ENCODE results near the gene IL11. TPM values are rescaled to one million over a fixed set of nuclear protein-coding genes. Genes with fewer than 3 reads are reported as not detected.
A peak's percentile ranks its signal among the peaks of the same experiment; 100 is the strongest.

IL11 gene
- total RNA-seq, 4 donors from 2014 or later, result 0.21 TPM; not detected in 3

- no peak for DNase-seq (ENCODE audit: low spot score in 2 of 2)
Observed at GRCh38 chr19:55353803-55354697, 16.2 kb downstream of the IL11 start.

GRCh38 chr19:55353356-55353802, 16.9 kb downstream of the IL11 start:
- H3K4me3 ChIP-seq, result peak overlapping the region; percentile 8 to 50 (median 26)
- H3K4me1 ChIP-seq, result peaks cover 0 to 22% (median 8%) of the 10 kb centered on the region in 4 donors
- no peak for TF ChIP-seq EP300 (IDR thresholded peaks at IDR 0.05)
- TF ChIP-seq, protein P1, sequence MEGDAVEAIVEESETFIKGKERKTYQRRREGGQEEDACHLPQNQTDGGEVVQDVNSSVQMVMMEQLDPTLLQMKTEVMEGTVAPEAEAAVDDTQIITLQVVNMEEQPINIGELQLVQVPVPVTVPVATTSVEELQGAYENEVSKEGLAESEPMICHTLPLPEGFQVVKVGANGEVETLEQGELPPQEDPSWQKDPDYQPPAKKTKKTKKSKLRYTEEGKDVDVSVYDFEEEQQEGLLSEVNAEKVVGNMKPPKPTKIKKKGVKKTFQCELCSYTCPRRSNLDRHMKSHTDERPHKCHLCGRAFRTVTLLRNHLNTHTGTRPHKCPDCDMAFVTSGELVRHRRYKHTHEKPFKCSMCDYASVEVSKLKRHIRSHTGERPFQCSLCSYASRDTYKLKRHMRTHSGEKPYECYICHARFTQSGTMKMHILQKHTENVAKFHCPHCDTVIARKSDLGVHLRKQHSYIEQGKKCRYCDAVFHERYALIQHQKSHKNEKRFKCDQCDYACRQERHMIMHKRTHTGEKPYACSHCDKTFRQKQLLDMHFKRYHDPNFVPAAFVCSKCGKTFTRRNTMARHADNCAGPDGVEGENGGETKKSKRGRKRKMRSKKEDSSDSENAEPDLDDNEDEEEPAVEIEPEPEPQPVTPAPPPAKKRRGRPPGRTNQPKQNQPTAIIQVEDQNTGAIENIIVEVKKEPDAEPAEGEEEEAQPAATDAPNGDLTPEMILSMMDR (IDR thresholded peaks at IDR 0.05), result no peak
- no peak for TF ChIP-seq POLR2A (IDR thresholded peaks at IDR 0.05)
- 3 to 7% methylated on average over 24 of the region's 24 CpGs for WGBS, 2 donors
- H3K27me3 ChIP-seq, result peaks cover 5 to 74% of the 10 kb centered on the region in 2 donors
- H3K36me3 ChIP-seq, result peaks cover 0 to 4% (median 0%) of the 10 kb centered on the region in 3 donors
- H3K9me3 ChIP-seq, result no peaks in the 10 kb centered on the region
- DNase-seq (ENCODE audit: low spot score in 2 of 2), result no peak
- H3K27ac ChIP-seq, result no peak overlapping the region

More at GRCh38 chr19:55353803-55354697, 16.2 kb downstream of the IL11 start:
- H3K4me1 ChIP-seq, result peaks cover 0 to 22% (median 8%) of the 10 kb centered on the region in 4 donors
- no peaks in the 10 kb centered on the region for H3K9me3 ChIP-seq
- H3K27me3 ChIP-seq, result peaks cover 5 to 74% of the 10 kb centered on the region in 2 donors
- H3K27ac ChIP-seq, result no peak overlapping the region
- peak overlapping the region; percentile 8 to 50 (median 26) for H3K4me3 ChIP-seq
- TF ChIP-seq EP300 (IDR thresholded peaks at IDR 0.05), result no peak
- TF ChIP-seq, protein P1 (IDR thresholded peaks at IDR 0.05), result no peak
- no peak for TF ChIP-seq POLR2A (IDR thresholded peaks at IDR 0.05)
- peaks cover 0 to 4% (median 0%) of the 10 kb centered on the region in 3 donors for H3K36me3 ChIP-seq
- 3% methylated on average over 22 to 56 of the region's 72 CpGs for WGBS, 2 donors

DNA sequence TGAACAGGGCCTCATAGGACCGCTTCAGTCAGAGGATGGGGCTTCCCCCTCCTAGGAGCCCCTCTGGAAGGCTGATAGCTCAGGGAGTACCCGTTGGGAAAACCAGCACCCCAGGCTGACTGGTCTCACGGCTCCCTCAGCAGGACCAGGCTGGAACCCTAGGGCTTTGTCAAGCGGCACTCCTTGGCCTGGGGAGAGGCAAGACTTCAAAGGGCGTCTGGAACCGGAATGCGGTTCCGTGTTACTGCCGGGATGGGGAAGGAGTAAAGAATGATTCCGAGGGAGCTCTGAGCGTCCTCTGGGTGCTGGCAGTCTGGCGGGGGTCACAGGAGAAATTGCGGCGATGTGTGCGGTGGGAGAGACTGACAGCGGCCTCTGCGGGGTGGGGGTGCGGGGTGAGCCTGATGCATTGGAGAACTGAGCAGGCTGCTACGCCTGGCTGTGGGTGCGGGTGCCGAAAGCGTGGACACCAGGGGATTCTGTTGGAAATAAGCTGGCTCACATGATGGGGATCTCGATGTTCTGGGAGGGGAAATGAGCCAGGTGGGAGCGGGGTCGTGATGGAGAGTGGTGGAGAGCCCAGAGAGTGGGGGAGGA, 17.6 kb downstream of the IL11 start:
- WGBS, 2 donors, result 66 to 75% methylated on average over 25 of the region's 25 CpGs
- no peak overlapping the region for H3K4me3 ChIP-seq
- no peak for TF ChIP-seq EP300 (IDR thresholded peaks at IDR 0.05)
- TF ChIP-seq POLR2A (IDR thresholded peaks at IDR 0.05), result no peak
- H3K36me3 ChIP-seq, result peaks cover 0 to 6% (median 0%) of the 10 kb centered on the region in 3 donors
- H3K4me1 ChIP-seq, result peaks cover 0 to 26% (median 8%) of the 10 kb centered on the region in 4 donors
- H3K9me3 ChIP-seq, result no peaks in the 10 kb centered on the region
- DNase-seq (ENCODE audit: low spot score in 2 of 2), result no peak
- H3K27ac ChIP-seq, result no peak overlapping the region
- H3K27me3 ChIP-seq, result peaks cover 5 to 74% of the 10 kb centered on the region in 2 donors

- WGBS, 2 donors, result 82 to 87% methylated on average over 3 to 6 of the region's 6 CpGs
- Histone ChIP-seq H3K4me3 (no peak overlapping the region), H3K27me3 (peaks cover 5 to 68% of the 10 kb centered on the region in 2 donors), H3K27ac (no peak overlapping the region), H3K4me1 (peaks cover 0 to 31% (median 8%) of the 10 kb centered on the region in 4 donors), H3K9me3 (no peaks in the 10 kb centered on the region), H3K36me3 (peaks cover 0 to 12% (median 0%) of the 10 kb centered on the region in 3 donors)
- TF ChIP-seq POLR2A (IDR thresholded peaks at IDR 0.05) (no peak), EP300 (IDR thresholded peaks at IDR 0.05) (no peak)
- TF ChIP-seq, protein P1 (IDR thresholded peaks at IDR 0.05), result no peak
- no peak for DNase-seq (ENCODE audit: low spot score in 2 of 2)
Observed at GRCh38 chr19:55352040-55352439, 18.2 kb downstream of the IL11 start.

DNA sequence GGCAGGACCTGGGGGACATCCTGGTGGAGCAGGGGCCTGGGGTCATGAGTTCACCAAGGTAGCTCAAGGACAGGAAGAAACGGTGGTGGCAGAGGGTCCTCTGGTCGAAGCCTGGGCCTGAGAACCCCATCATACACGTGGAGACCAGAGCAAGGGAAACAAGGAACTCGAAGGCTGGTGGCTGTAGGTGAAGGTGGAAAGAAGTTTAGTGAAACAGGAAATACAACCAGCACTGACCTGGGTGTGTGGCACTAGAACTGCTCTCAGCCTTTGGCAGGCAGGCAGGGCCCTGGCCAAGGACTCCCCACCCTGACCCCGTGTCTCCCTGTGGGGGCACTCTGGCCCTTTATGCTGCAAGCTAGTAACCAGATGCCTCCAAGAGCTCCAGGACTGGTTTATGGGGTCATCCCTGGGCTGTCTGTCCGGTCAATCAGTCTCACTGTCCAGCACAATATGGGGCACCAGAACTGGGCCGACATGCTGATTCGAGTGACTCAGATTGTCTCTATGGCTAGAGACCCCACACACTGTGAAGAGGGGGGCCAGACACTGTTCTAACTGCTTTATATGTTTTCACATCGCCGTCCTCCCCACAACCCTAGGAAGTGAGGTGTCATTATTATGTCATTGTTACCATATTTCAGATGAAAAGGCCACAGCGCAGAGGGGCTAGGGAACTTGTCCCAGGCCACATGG, 19.5 kb downstream of the IL11 start:
- Histone ChIP-seq H3K36me3 (peaks cover 0 to 23% (median 0%) of the 10 kb centered on the region in 3 donors), H3K4me3 (no peak overlapping the region), H3K27ac (no peak overlapping the region), H3K4me1 (peaks cover 0 to 44% (median 15%) of the 10 kb centered on the region in 4 donors), H3K27me3 (peaks cover 5 to 55% of the 10 kb centered on the region in 2 donors), H3K9me3 (no peaks in the 10 kb centered on the region)
- DNase-seq (ENCODE audit: low spot score in 2 of 2), result no peak
- TF ChIP-seq POLR2A (IDR thresholded peaks at IDR 0.05) (no peak), EP300 (IDR thresholded peaks at IDR 0.05) (no peak)
- TF ChIP-seq, protein P1 (IDR thresholded peaks at IDR 0.05), result no peak
- 64 to 65% methylated on average over 11 of the region's 11 CpGs for WGBS, 2 donors

All from tibial nerve (tissue), 4 donors.